Lower lobe of right lung (tissue), 2 donors: ENCODE measurements around the gene DNAJC18. TPM values are rescaled to one million over a fixed set of nuclear protein-coding genes. Genes with fewer than 3 reads are reported as not detected.

Experiments
- ATAC-seq, 2 donors: fragments of 200-7000 bp; cut with Tn5 transposase; one replicate each; pipeline ENCODE4 v1.9.1; 2020 to 2022; ENCODE audit warnings: mild to moderate bottlenecking in 2 of 2, moderate library complexity in 2 of 2
- DNase-seq: peaks from one replicate; pipeline ENCODE4 v3.0.0-alpha.2; 2020
- H3K27ac ChIP-seq: fragments of 200-600 bp; one replicate; pipeline ENCODE4 v1.8.0; 2022
- H3K27me3 ChIP-seq: fragments of 200-600 bp; one replicate; pipeline ENCODE4 v1.8.0; 2022; ENCODE audit warnings: low read depth
- H3K36me3 ChIP-seq: fragments of 200-600 bp; one replicate; pipeline ENCODE4 v1.8.0; 2022; ENCODE audit warnings: mild to moderate bottlenecking
- H3K4me1 ChIP-seq: fragments of 200-600 bp; one replicate; pipeline ENCODE4 v1.8.0; 2022
- H3K4me3 ChIP-seq: fragments of 200-600 bp; one replicate; pipeline ENCODE4 v1.8.0; 2022; ENCODE audit warnings: mild to moderate bottlenecking
- H3K9me3 ChIP-seq: fragments of 200-600 bp; one replicate; pipeline ENCODE4 v1.8.0; 2022
- intact Hi-C: fragments of 100-400 bp; cut with DNase I; formaldehyde crosslinking; loops from one replicate; pipeline ENCODE4 v1.11.0; 2022
- total RNA-seq: library from RNA; stranded (reverse); fragmentation: NEBNext Ultra II Directional; extraction: Animal tissue kit (Norgen Biotek cat#: 25700); gene quantifications from one replicate; pipeline ENCODE4 v1.2.1, GENCODE V29; 2021
- TF ChIP-seq, protein P1 (sequence below): fragments of 200-600 bp; IDR thresholded peaks from one replicate; pipeline ENCODE4 v1.8.0; 2022; ENCODE audit warnings: antibody characterized with exemption, mild to moderate bottlenecking
- donor health status: DM: no; HTN: yes; CAD: no; lungs with severe emphysema.

DNAJC18 gene
- total RNA-seq, 1 donor from 2014 or later = 10.0 TPM

- no peaks in the 10 kb centered on the region for H3K9me3 ChIP-seq
- no peaks in the 10 kb centered on the region for H3K4me1 ChIP-seq
- no peak overlapping the region for H3K27ac ChIP-seq
- TF ChIP-seq, protein P1, sequence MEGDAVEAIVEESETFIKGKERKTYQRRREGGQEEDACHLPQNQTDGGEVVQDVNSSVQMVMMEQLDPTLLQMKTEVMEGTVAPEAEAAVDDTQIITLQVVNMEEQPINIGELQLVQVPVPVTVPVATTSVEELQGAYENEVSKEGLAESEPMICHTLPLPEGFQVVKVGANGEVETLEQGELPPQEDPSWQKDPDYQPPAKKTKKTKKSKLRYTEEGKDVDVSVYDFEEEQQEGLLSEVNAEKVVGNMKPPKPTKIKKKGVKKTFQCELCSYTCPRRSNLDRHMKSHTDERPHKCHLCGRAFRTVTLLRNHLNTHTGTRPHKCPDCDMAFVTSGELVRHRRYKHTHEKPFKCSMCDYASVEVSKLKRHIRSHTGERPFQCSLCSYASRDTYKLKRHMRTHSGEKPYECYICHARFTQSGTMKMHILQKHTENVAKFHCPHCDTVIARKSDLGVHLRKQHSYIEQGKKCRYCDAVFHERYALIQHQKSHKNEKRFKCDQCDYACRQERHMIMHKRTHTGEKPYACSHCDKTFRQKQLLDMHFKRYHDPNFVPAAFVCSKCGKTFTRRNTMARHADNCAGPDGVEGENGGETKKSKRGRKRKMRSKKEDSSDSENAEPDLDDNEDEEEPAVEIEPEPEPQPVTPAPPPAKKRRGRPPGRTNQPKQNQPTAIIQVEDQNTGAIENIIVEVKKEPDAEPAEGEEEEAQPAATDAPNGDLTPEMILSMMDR = no peak
- intact Hi-C loops = no loop called here
- ATAC-seq (no peak), DNase-seq (no peak)
- H3K4me3 ChIP-seq = no peak overlapping the region
- peaks cover 54% of the 10 kb centered on the region for H3K36me3 ChIP-seq
- no peaks in the 10 kb centered on the region for H3K27me3 ChIP-seq
Observed at GRCh38 chr5:139430015-139430414, 9.3 kb downstream of the DNAJC18 start.

DNA sequence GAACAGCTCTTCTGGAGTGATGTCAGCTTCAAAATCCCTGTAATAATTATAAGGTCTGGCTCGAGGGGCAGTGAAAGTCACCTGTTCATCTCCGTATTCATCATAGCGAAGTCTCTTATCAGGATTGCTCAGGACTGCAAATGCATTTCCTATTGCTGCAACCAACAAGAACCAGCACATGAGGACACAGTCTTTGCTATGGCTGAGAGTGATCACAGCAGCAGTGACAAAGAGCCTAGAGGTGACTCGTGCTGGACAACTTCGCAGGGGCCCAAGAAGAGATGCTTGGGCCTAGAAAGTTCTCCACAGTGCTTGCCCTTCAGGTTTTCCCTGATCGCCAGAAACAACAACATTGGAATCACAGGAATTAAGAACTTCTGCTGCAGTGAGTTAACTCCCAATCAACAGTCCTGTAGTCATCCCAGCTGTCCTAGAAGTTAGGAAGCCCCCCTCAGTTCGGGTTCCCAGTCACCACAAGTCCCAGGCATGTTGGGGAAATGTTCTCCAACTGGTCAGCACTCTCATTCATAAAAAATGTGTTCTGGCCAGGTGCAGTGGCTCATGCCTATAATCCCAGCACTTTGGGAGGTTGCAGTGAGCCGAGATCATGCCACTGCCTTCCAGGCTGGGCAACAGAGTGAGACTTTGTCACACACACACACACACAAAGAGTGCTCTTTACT is 13.0 kb downstream of the DNAJC18 start:
- intact Hi-C loops = loop anchor here (10.0 kb wide), 1 partner anchor 88 kb away; no protein-coding TSS in a partner anchor
- Histone ChIP-seq H3K9me3 (no peaks in the 10 kb centered on the region), H3K27ac (no peak overlapping the region), H3K36me3 (peaks cover 76% of the 10 kb centered on the region), H3K27me3 (no peaks in the 10 kb centered on the region), H3K4me1 (no peaks in the 10 kb centered on the region), H3K4me3 (no peak overlapping the region)
- TF ChIP-seq, protein P1 = no peak
- no peak for ATAC-seq
- DNase-seq = no peak

GRCh38 chr5:139425497-139425896 is 13.8 kb downstream of the DNAJC18 start:
- Histone ChIP-seq H3K27ac (no peak overlapping the region), H3K4me3 (no peak overlapping the region), H3K27me3 (no peaks in the 10 kb centered on the region), H3K36me3 (peaks cover 68% of the 10 kb centered on the region), H3K4me1 (no peaks in the 10 kb centered on the region), H3K9me3 (no peaks in the 10 kb centered on the region)
- DNase-seq (no peak), ATAC-seq (no peak)
- TF ChIP-seq, protein P1 = no peak
- intact Hi-C loops = loop anchor here (10.0 kb wide), 1 partner anchor 89 kb away; no protein-coding TSS in a partner anchor

DNA sequence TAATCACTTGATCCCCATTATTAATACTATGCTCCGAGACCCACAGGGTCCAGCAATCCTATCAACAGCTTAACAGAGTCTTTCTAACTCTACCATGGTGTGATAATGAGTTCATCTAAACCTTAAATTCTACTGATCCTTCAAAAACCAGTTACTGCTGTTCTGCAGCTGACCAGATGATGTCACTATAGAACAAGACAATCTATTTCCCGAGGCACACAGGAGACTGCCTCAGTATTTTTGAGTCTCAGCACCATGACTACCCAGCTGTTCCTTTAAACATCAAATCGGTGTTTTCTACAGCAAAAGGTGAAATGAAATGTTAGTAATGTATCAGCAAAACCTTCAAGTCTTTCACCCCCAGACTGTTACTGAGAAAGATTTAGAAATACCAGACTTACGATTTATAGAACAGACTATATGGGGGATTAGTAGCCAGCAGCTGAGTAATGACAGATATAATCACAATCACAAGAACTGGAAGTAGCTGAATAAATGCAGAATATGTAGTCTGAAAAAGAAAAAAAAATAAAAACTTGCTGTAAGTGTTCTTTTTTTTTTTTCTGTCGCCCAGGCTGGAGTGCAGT is 16.9 kb downstream of the DNAJC18 start:
- peaks cover 57% of the 10 kb centered on the region for H3K36me3 ChIP-seq
- H3K27ac ChIP-seq = no peak overlapping the region
- H3K4me1 ChIP-seq = peaks cover 20% of the 10 kb centered on the region
- intact Hi-C loops = loop anchor here (10.0 kb wide), 1 partner anchor 92 kb away; no protein-coding TSS in a partner anchor
- TF ChIP-seq, protein P1 = peak; percentile 86
- no peak overlapping the region for H3K4me3 ChIP-seq
- H3K9me3 ChIP-seq = no peaks in the 10 kb centered on the region
- no peaks in the 10 kb centered on the region for H3K27me3 ChIP-seq
- ATAC-seq (peak; percentile 86 to 87), DNase-seq (no peak)

- Histone ChIP-seq H3K27me3 (no peaks in the 10 kb centered on the region), H3K9me3 (no peaks in the 10 kb centered on the region), H3K4me1 (peaks cover 32% of the 10 kb centered on the region), H3K4me3 (no peak overlapping the region), H3K27ac (peak overlapping the region; percentile 6), H3K36me3 (peaks cover 31% of the 10 kb centered on the region)
- ATAC-seq (no peak), DNase-seq (no peak)
- TF ChIP-seq, protein P1 = no peak
- intact Hi-C loops = loop anchor here (10.0 kb wide), 1 partner anchor 95 kb away; no protein-coding TSS in a partner anchor
Observed at GRCh38 chr5:139419226-139420192, 19.8 kb downstream of the DNAJC18 start.
